Suprapubic skin (tissue), 3 donors: ENCODE data around the gene BPNT1.

Experiments
- POLR2AphosphoS5 ChIP-seq, 3 donors: sonication (generic); formaldehyde crosslinking; IDR thresholded peaks; one replicate each; pipeline ENCODE4 v1.6.1; 2017; ENCODE audit warnings: antibody characterized with exemption in 3 of 3
- TF ChIP-seq, protein P1 (sequence below), 2 donors: fragments of 200-600 bp in 1 of 2; fragments of 450-650 bp in 1 of 2; sonication (generic) in 1 of 2; IDR thresholded peaks; one replicate each; pipeline ENCODE4 v1.5.1; 2016 to 2019; ENCODE audit warnings: antibody characterized with exemption in 2 of 2, mild to moderate bottlenecking in 1 of 2, moderate library complexity in 1 of 2

DNA sequence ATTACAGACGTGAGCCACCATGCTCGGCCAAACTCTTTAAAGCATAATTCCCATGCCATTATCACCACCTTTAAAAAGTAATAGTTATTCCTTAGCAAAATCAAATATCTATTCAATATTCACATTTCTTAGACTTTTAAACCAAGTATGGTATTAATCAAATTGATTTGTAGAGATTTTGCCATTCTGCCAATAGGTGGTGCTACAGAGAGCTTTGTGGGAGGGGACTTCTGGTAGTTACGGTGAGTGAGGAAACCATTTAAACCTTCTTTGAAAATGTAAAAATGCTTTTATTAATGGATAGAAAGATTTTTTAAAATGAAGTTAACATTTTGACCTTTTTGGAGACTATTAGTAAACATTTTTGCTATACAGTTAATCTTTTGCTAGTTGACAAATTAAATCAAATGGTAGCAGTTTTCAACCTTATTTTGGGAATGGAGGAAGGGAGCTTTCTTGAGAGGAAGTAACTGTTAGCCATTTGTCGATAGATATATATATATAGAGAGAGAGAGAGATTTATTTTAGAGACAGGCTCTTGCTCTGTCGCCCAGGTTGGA lies 23.6 kb upstream of the BPNT1 start:
- TF ChIP-seq POLR2AphosphoS5 (IDR thresholded peaks at IDR 0.05) = no peak
- TF ChIP-seq, protein P1, sequence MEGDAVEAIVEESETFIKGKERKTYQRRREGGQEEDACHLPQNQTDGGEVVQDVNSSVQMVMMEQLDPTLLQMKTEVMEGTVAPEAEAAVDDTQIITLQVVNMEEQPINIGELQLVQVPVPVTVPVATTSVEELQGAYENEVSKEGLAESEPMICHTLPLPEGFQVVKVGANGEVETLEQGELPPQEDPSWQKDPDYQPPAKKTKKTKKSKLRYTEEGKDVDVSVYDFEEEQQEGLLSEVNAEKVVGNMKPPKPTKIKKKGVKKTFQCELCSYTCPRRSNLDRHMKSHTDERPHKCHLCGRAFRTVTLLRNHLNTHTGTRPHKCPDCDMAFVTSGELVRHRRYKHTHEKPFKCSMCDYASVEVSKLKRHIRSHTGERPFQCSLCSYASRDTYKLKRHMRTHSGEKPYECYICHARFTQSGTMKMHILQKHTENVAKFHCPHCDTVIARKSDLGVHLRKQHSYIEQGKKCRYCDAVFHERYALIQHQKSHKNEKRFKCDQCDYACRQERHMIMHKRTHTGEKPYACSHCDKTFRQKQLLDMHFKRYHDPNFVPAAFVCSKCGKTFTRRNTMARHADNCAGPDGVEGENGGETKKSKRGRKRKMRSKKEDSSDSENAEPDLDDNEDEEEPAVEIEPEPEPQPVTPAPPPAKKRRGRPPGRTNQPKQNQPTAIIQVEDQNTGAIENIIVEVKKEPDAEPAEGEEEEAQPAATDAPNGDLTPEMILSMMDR (IDR thresholded peaks at IDR 0.05) = peak in 1 of 2 donors; percentile 38
